ENCODE data around the gene ELMOD3.
"Not testable (repeated sequence)": the region's sequence is repeated elsewhere in the genome, so short reads cannot be mapped to it uniquely, and the experiment has no call there.

The ELMOD3 gene

GRCh38 chr2:85327822-85328617 lies 26.5 kb upstream of the ELMOD3 start, which contains the start of gene TGOLN2:
TSS of gene TGOLN2 (minus strand) at chr2:85327989. CDS start at chr2:85327962, 27 bp downstream.
- peaks cover 40% of the 10 kb centered on the region for H3K36me3 ChIP-seq
- TF ChIP-seq CTCF (IDR thresholded peaks at IDR 0.05; ENCODE audit: low read depth, low read length) = no peak
- peak; percentile 90 for DNase-seq
- no peaks in the 10 kb centered on the region for H3K27me3 ChIP-seq (ENCODE audit: insufficient read depth, low read depth, severe bottlenecking)
- H3K27ac ChIP-seq = peak within 1 kb of the TSS; percentile 99
- H3K9me3 ChIP-seq (ENCODE audit: severe bottlenecking) = no peaks in the 10 kb centered on the region
- H3K4me3 ChIP-seq (ENCODE audit: low read depth, low read length) = peak within 1 kb of the TSS; percentile 80

DNA sequence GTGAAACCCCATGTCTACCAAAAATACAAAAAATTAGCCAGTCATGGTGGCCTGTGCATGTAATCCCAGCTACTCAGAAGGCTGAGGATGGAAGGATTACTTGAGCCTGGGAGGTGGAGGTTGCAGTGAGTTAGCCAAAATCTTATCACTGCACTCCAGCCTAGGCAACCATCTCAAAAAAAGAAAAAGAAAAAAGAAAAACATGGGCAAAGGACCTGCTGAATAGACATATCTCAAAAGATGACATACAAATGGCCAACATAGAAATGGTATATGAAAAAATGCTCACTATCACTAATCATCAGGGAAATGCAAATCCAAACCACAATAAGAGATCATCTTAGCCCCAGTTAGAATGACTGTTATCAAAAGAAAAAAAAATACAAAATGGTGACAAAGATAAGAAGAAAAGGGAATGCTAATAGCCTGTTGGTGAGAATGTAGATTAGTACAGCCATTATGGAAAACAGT lies 25.4 kb upstream of the ELMOD3 start:
- H3K4me3 ChIP-seq (ENCODE audit: low read depth, low read length) = no peak overlapping the region
- no peaks in the 10 kb centered on the region for H3K27me3 ChIP-seq (ENCODE audit: insufficient read depth, low read depth, severe bottlenecking)
- H3K36me3 ChIP-seq = peaks cover 28% of the 10 kb centered on the region
- H3K27ac ChIP-seq = no peak overlapping the region
- TF ChIP-seq CTCF (IDR thresholded peaks at IDR 0.05; ENCODE audit: low read depth, low read length) = no peak
- H3K9me3 ChIP-seq (ENCODE audit: severe bottlenecking) = no peaks in the 10 kb centered on the region
- DNase-seq = no peak

DNA sequence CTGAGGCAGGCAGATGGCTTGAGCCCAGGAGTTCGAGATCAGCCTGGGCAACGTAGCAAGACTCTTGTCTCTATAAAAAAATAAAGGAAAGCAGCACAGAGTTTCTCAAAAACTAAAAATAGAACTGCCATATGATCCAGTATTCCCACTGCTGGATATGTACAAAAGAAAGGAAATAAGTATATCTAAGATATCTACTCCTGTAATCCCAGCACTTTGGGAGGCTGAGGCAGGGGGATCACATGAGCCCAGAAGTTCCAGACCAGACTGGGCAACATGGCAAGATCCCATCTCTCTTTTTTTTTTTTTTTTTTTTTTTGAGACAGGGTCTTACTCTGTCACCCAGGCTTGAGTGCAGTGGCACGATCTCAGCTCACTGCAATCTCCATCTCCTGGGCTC lies 24.9 kb upstream of the ELMOD3 start:
- H3K9me3 ChIP-seq (ENCODE audit: severe bottlenecking); H3K27me3 ChIP-seq (ENCODE audit: insufficient read depth, low read depth, severe bottlenecking); H3K4me3 ChIP-seq (ENCODE audit: low read depth, low read length); DNase-seq; H3K27ac ChIP-seq: not testable (repeated sequence)
- H3K36me3 ChIP-seq = peaks cover 24% of the 10 kb centered on the region

DNA sequence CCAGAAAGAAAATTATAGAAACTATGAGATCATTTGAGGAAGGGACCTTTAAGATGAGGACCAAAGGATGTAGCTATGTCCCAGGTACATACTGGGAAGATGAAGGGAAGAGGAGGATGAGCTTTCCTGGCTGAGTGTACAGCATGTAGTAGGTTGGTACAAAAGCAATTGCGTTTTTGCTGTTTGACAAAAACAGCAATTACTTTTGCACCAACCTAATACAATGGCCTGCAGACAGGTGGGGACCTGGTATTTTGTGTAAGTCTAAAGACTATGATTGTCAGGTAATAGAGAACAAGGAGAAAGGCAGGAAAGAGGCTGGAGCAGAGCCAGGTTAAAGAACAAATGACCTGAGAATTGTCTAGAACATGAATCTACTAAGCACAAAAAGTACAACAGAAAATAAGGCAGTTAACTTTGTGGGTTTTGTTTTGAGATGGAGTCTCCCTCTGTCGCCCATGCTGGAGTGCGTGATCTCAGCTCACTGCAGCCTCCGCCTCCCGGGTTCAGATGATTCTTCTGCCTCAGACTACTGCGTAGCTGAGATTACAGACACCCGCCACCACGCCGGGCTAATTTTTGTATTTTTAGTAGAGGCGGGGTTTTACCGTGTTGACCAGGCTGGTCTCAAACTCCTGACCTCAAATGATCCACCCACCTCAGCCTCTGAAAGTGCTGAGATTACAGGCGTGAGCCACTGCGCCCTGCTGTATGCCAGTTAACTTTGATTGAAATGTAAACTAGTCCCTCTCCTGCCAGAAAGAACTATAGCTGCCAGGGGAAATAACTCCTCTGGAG lies 23.5 kb upstream of the ELMOD3 start:
- Histone ChIP-seq H3K4me3 (ENCODE audit: low read depth, low read length) (no peak overlapping the region), H3K36me3 (peaks cover 10% of the 10 kb centered on the region), H3K27ac (no peak overlapping the region), H3K9me3 (ENCODE audit: severe bottlenecking) (no peaks in the 10 kb centered on the region), H3K27me3 (ENCODE audit: insufficient read depth, low read depth, severe bottlenecking) (no peaks in the 10 kb centered on the region)
- DNase-seq = no peak
- no peak for TF ChIP-seq CTCF (IDR thresholded peaks at IDR 0.05; ENCODE audit: low read depth, low read length)

DNA sequence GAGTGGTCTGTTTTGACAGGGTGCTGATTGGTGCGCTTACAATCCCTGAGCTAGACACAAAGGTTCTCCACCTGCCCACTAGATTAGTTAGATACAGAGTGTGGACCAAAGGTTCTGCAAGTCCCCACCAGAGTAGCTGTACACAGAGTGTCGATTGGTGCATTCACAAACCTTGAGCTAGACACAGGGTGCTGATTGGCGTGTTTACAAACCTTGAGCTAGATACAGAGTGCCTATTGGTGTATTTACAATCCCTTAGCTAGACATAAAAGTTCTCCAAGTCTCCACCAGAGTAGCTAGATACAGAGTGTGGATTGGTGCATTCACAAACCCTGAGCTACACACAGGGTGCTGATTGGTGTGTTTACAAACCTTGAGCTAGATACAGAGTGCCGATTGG lies 20.7 kb upstream of the ELMOD3 start:
- not testable (repeated sequence) for H3K4me3 ChIP-seq (ENCODE audit: low read depth, low read length); H3K27me3 ChIP-seq (ENCODE audit: insufficient read depth, low read depth, severe bottlenecking); H3K9me3 ChIP-seq (ENCODE audit: severe bottlenecking); DNase-seq; H3K36me3 ChIP-seq; H3K27ac ChIP-seq

DNA sequence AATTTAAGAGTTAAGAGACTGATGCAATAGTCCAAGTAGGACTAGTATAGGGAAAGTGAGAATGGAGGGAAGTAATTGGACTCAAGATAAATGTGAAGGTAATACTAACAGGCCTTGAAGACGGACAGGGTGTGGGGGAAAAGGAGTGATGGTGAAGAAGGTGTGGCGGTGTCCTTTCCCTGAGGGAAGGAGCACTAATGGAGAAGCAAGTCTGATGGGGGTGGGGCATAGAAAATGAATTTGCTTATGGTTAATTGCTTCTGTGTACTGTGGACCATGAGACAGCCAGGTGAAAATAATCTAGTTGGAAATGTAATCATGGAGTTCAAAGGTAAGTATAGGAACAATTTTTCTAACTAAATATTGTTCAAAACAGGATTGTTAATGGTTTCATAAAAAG lies 19.6 kb upstream of the ELMOD3 start:
- H3K36me3 ChIP-seq = no peaks in the 10 kb centered on the region
- TF ChIP-seq CTCF (IDR thresholded peaks at IDR 0.05; ENCODE audit: low read depth, low read length) = no peak
- no peaks in the 10 kb centered on the region for H3K9me3 ChIP-seq (ENCODE audit: severe bottlenecking)
- no peak overlapping the region for H3K4me3 ChIP-seq (ENCODE audit: low read depth, low read length)
- H3K27me3 ChIP-seq (ENCODE audit: insufficient read depth, low read depth, severe bottlenecking) = no peaks in the 10 kb centered on the region
- H3K27ac ChIP-seq = no peak overlapping the region
- no peak for DNase-seq

Measured in WERI-Rb-1 (cell line).